Measurements from ENCODE around the gene BTBD2. TPM values are rescaled to one million over a fixed set of nuclear protein-coding genes. Genes with fewer than 3 reads are reported as not detected.

The BTBD2 gene
- total and polyA plus RNA-seq, 2 experiments from 2014 or later: 23.8 to 130 TPM

GRCh38 chr19:2058570-2059421 is 43.3 kb upstream of the BTBD2 start (continued):
- no peak for TF ChIP-seq ZNF462 (CRISPR knock-in tag; IDR thresholded peaks at IDR 0.05)

- no peaks in the 10 kb centered on the region for H3K27me3 ChIP-seq (ENCODE audit: insufficient read depth)
- no peak overlapping the region for H3K4me3 ChIP-seq
- H2AFZ ChIP-seq: no peak overlapping the region
- Mint-ChIP-seq H3K27me3 (ENCODE audit: insufficient read depth, low read depth, poor library complexity) (peaks cover 5% of the 10 kb centered on the region), H3K27ac (peak overlapping the region; percentile 67), H3K36me3 (ENCODE audit: low read depth) (no peaks in the 10 kb centered on the region; the same call in 2 of the 3 replicates), H3K9me3 (no peaks in the 10 kb centered on the region), H3K4me1 (peaks cover 28% of the 10 kb centered on the region), H3K4me3 (no peak overlapping the region)
- DNase-seq (ENCODE audit: low spot score) (no peak), ATAC-seq (no peak)
- no peaks in the 10 kb centered on the region for H3K9me2 ChIP-seq (ENCODE audit: insufficient read depth)
- H3K4me2 ChIP-seq: no peak overlapping the region
- H3F3A ChIP-seq (replicated peaks; ENCODE audit: low read depth): peaks cover 13% of the 10 kb centered on the region; the same call in 1 of the 2 replicates
- peaks cover 21% of the 10 kb centered on the region for H3K4me1 ChIP-seq (ENCODE audit: insufficient read depth)
- H3K36me3 ChIP-seq (ENCODE audit: insufficient read depth): no peaks in the 10 kb centered on the region
- no peak overlapping the region for H3K27ac ChIP-seq (ENCODE audit: low read depth)
- no peaks in the 10 kb centered on the region for H4K20me1 ChIP-seq (replicated peaks; ENCODE audit: insufficient read depth)
- no peaks in the 10 kb centered on the region for H3K79me2 ChIP-seq (replicated peaks; ENCODE audit: insufficient read depth)
- TF ChIP-seq ZNF331 (CRISPR knock-in tag; IDR thresholded peaks at IDR 0.05; ENCODE audit: low read depth): no peak
- TF ChIP-seq CREB1 (CRISPR knock-in tag; IDR thresholded peaks at IDR 0.05; ENCODE audit: low read depth): no peak
- TF ChIP-seq CTCF (conservative IDR thresholded peaks at IDR 0.05; ENCODE audit: low read depth in 2 of 2): no peak
- no peak for TF ChIP-seq REST (IDR thresholded peaks at IDR 0.05; ENCODE audit: unreplicated experiment)
- TF ChIP-seq ETS1 (IDR thresholded peaks at IDR 0.05): no peak
- no peak for TF ChIP-seq JUNB (IDR thresholded peaks at IDR 0.05; ENCODE audit: unreplicated experiment)
These were observed 42.3 kb upstream of the BTBD2 start for GRCh38 chr19:2057484-2058469.
